GM18511 (cell line): ENCODE results near the gene HAUS8.

Experiments used
- ATAC-seq: cut with Tn5 transposase; IDR thresholded peaks from one replicate; pipeline ENCODE4 v1.9.1; 2021; ENCODE audit warnings: mild to moderate bottlenecking, moderate library complexity; ENCODE audit not compliant: unreplicated experiment

The HAUS8 gene

GRCh38 chr19:17077447-17078028, 2.3 kb upstream of the HAUS8 start:
- no peak for ATAC-seq

GRCh38 chr19:17076543-17076991, 1.3 kb upstream of the HAUS8 start:
- no peak for ATAC-seq

GRCh38 chr19:17075864-17076542, 751 bp upstream of the HAUS8 start:
- ATAC-seq = no peak

- ATAC-seq = no peak
Observed at GRCh38 chr19:17074634-17075034, 618 bp downstream of the HAUS8 start.

- no peak for ATAC-seq
Observed at GRCh38 chr19:17073869-17074633, 1.2 kb downstream of the HAUS8 start.

- ATAC-seq = no peak
Observed at GRCh38 chr19:17070912-17071311, 4.3 kb downstream of the HAUS8 start.

GRCh38 chr19:17070421-17070820, 4.8 kb downstream of the HAUS8 start:
- no peak for ATAC-seq

GRCh38 chr19:17069193-17069592, 6.1 kb downstream of the HAUS8 start:
- no peak for ATAC-seq

- ATAC-seq = no peak
Observed at GRCh38 chr19:17063428-17063827, 11.8 kb downstream of the HAUS8 start.

- ATAC-seq = no peak
Observed at GRCh38 chr19:17061691-17062090, 13.6 kb downstream of the HAUS8 start.

- no peak for ATAC-seq
Observed at GRCh38 chr19:17061205-17061604, 14.0 kb downstream of the HAUS8 start.

- no peak for ATAC-seq
Observed at GRCh38 chr19:17060802-17061201, 14.4 kb downstream of the HAUS8 start.

GRCh38 chr19:17058236-17058635, 17.0 kb downstream of the HAUS8 start:
- no peak for ATAC-seq

GRCh38 chr19:17055636-17056035, 19.6 kb downstream of the HAUS8 start:
- ATAC-seq = no peak

GRCh38 chr19:17054746-17055145, 20.5 kb downstream of the HAUS8 start:
- no peak for ATAC-seq

- ATAC-seq = no peak
Observed at GRCh38 chr19:17052439-17052838, 22.8 kb downstream of the HAUS8 start.

GRCh38 chr19:17049711-17050280, 25.5 kb downstream of the HAUS8 start:
- no peak for ATAC-seq

- no peak for ATAC-seq
Observed at GRCh38 chr19:17048885-17049453, 26.3 kb downstream of the HAUS8 start.

GRCh38 chr19:17045907-17046502, 29.2 kb downstream of the HAUS8 start:
- no peak for ATAC-seq

GRCh38 chr19:17043744-17044143, 31.5 kb downstream of the HAUS8 start:
- ATAC-seq = no peak

GRCh38 chr19:17041976-17042375, 33.3 kb downstream of the HAUS8 start:
- no peak for ATAC-seq
